Measurements from ENCODE around the gene SMIM45.

Gene SMIM45

DNA sequence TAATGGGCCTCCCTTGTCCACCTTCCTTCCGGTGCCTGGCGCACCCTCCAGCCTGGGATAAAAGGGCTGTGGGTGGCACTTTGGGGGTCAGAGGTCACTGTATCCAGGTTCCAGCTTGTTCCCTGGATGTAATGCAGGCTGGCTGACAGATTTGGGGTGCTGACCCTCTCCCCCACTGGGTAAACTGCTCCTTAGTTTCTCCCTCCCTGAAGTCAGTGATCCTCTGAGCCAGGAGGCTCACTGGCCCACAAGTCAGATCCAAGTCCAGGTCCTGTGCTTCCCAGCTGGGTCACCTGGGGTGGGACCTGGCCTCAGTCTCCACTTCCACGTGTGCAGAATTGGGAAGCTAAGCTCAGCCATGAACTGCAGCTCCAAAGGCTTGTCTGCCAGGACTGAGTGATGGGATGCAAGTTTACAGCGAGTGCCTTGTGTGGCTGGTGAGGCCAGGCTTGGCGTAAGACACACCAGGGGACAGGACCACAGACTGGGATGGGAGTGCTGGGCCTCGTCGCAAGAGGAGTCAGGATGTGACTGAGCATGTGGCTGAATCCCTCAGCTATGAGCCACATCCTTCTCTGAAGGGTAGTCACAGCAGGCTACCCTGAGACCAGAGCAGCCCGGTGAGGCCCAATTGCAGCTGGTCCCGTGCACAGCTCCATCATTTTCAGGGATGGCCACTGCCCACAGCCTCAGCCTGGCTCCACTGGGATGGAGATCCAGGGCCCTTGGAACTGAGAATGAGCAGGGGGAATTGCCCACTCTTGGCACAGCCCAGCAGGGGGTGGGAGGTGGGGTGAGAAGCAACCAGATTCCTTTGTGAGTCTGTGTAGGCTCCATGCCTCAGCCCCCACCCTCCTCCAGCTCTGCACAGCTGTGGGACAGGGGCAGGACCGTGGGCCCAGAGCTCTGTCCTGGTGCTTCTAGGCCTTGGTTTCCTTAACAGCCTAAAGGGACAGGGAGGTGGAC, 44.2 kb upstream of the SMIM45 start:
- no peaks in the 10 kb centered on the region for H3K9me3 ChIP-seq (replicated peaks; ENCODE audit: control insufficient read depth, insufficient read depth, low read length)
- H3K4me2 ChIP-seq (ENCODE audit: control insufficient read depth, insufficient read depth), result no peak overlapping the region
- H3K27ac ChIP-seq (ENCODE audit: control insufficient read depth, insufficient read depth), result no peak overlapping the region
- ChIA-PET CTCF (interaction anchor here (0.6 to 1.7 kb wide), 5 partner anchors 18 to 211 kb away, joined by 3 to 5 read pairs (median 5); partner anchors contain the start of gene TNFRSF13C), RAD21 (ENCODE audit: unreplicated experiment) (interaction anchor here (0.8 to 1.7 kb wide), 5 partner anchors 33 to 211 kb away, joined by 3 to 9 read pairs (median 5); no protein-coding TSS in a partner anchor), SMC1A (ENCODE audit: uncharacterized antibody, unreplicated experiment) (interaction anchor here (1.4 to 2.5 kb wide), 2 partner anchors 18 to 32 kb away, joined by 3 to 15 read pairs; no protein-coding TSS in a partner anchor), POLR2A (interaction anchor here (1.0 to 1.5 kb wide), 6 partner anchors 8 to 45 kb away, joined by 3 to 7 read pairs (median 4); no protein-coding TSS in a partner anchor)
- H3K4me1 ChIP-seq (ENCODE audit: control insufficient read depth, insufficient read depth, low read length), result peaks cover 12% of the 10 kb centered on the region
- peaks cover 4 to 8% of the 10 kb centered on the region in 2 experiments; a peak in 3 of 4 replicates for H3K27me3 ChIP-seq (replicated peaks in 1 of 2; ENCODE audit: control insufficient read depth in 2 of 2, insufficient read depth in 2 of 2, low read length in 1 of 2)
- TF ChIP-seq HDAC6 (IDR thresholded peaks at IDR 0.05; ENCODE audit: unreplicated experiment) (no peak), NR2F1 (conservative IDR thresholded peaks at IDR 0.05) (peak; percentile 26; the same call in 1 of the 2 replicates), POU2F2 (IDR thresholded peaks at IDR 0.05; ENCODE audit: borderline replicate concordance, low read depth, low read length) (peak; percentile 17; the same call in 1 of the 3 replicates), NFYB (IDR thresholded peaks at IDR 0.05; ENCODE audit: insufficient read depth, low read depth, low read length) (no peak), POLR2AphosphoS2 (IDR thresholded peaks at IDR 0.05; ENCODE audit: low read depth, low read length) (peak; percentile 7; the same call in 1 of the 2 replicates), POLR2AphosphoS5 (IDR thresholded peaks at IDR 0.05; ENCODE audit: low read length) (peak; percentile 20), POLR2A (IDR thresholded peaks at IDR 0.05; ENCODE audit: low read depth, low read length) (peak; percentile 77; the same call in 1 of the 2 replicates)
- FAIRE-seq (no peak), DNase-seq (ENCODE audit: low read depth, low spot score) (no peak), ATAC-seq (peak; percentile 26)
- H3K36me3 ChIP-seq (ENCODE audit: control insufficient read depth in 2 of 2, insufficient read depth in 2 of 2, low read length in 1 of 2), result peaks cover 16 to 22% of the 10 kb centered on the region in 2 experiments; a peak in 3 of 4 replicates
- intact Hi-C loops (cut with micrococcal nuclease; ENCODE audit: unreplicated experiment) (no loop called here), in situ Hi-C loops (cut with MboI) (no loop called here)
- no peak overlapping the region for H3K4me3 ChIP-seq
- WGBS (ENCODE audit: insufficient coverage, insufficient replicate concordance, low lambda C conversion rate, missing lambda C conversion rate), result 70% methylated on average over 10 of the region's 10 CpGs
- H2AFZ ChIP-seq (ENCODE audit: control insufficient read depth, low read depth, low read length), result no peak overlapping the region
- peaks cover 6% of the 10 kb centered on the region; the same call in 1 of the 2 replicates for H4K20me1 ChIP-seq (ENCODE audit: control insufficient read depth, insufficient read depth)
- BruUV-seq (replicated peaks), result no TSS peak
- no peaks in the 10 kb centered on the region for H3K79me2 ChIP-seq (ENCODE audit: control insufficient read depth, insufficient read depth, low read length)
- H3K9ac ChIP-seq (ENCODE audit: control insufficient read depth, insufficient read depth, low read length), result no peak overlapping the region
